BE2C (cell line): Measurements from ENCODE around the gene ABHD15.

ENCODE experiments used
- DNase-seq: peaks from one replicate; pipeline ENCODE4 v3.0.0-alpha.2; 2020
- H3K27me3 ChIP-seq: fragments of 250-450 bp; sonication (Bioruptor Pico); 2 replicates; pipeline ENCODE4 v1.5.1; 2020; ENCODE audit warnings: mild to moderate bottlenecking
- H3K36me3 ChIP-seq: fragments of 250-450 bp; sonication (Bioruptor Pico); 2 replicates; pipeline ENCODE4 v1.5.1; 2020; ENCODE audit warnings: mild to moderate bottlenecking
- H3K4me1 ChIP-seq: fragments of 250-450 bp; sonication (Bioruptor Pico); 2 replicates; pipeline ENCODE4 v1.5.1; 2020
- H3K4me3 ChIP-seq: 2 replicates; pipeline ENCODE4 v1.5.1; 2011; ENCODE audit warnings: low read depth, low read length
- H3K9me3 ChIP-seq: fragments of 250-450 bp; sonication (Bioruptor Pico); 2 replicates; pipeline ENCODE4 v1.5.1; 2020
- TF ChIP-seq, protein P1 (sequence below): IDR thresholded peaks from 2 replicates; pipeline ENCODE4 v1.5.1; 2012; ENCODE audit warnings: mild to moderate bottlenecking, low read depth, low read length

ABHD15 gene

GRCh38 chr17:29607557-29608195 is 40.8 kb upstream of the ABHD15 start:
- Histone ChIP-seq H3K9me3 (no peaks in the 10 kb centered on the region), H3K4me1 (no peaks in the 10 kb centered on the region), H3K27me3 (no peaks in the 10 kb centered on the region), H3K36me3 (peaks cover under 1% of the 10 kb centered on the region), H3K4me3 (no peak overlapping the region)
- TF ChIP-seq, protein P1, sequence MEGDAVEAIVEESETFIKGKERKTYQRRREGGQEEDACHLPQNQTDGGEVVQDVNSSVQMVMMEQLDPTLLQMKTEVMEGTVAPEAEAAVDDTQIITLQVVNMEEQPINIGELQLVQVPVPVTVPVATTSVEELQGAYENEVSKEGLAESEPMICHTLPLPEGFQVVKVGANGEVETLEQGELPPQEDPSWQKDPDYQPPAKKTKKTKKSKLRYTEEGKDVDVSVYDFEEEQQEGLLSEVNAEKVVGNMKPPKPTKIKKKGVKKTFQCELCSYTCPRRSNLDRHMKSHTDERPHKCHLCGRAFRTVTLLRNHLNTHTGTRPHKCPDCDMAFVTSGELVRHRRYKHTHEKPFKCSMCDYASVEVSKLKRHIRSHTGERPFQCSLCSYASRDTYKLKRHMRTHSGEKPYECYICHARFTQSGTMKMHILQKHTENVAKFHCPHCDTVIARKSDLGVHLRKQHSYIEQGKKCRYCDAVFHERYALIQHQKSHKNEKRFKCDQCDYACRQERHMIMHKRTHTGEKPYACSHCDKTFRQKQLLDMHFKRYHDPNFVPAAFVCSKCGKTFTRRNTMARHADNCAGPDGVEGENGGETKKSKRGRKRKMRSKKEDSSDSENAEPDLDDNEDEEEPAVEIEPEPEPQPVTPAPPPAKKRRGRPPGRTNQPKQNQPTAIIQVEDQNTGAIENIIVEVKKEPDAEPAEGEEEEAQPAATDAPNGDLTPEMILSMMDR, result no peak
- DNase-seq, result no peak

GRCh38 chr17:29603109-29603674 is 36.4 kb upstream of the ABHD15 start:
- Histone ChIP-seq H3K4me3 (no peak overlapping the region), H3K4me1 (no peaks in the 10 kb centered on the region), H3K27me3 (no peaks in the 10 kb centered on the region), H3K36me3 (no peaks in the 10 kb centered on the region), H3K9me3 (no peaks in the 10 kb centered on the region)
- DNase-seq, result no peak
- TF ChIP-seq, protein P1, result no peak

- no peaks in the 10 kb centered on the region for H3K36me3 ChIP-seq
- H3K4me3 ChIP-seq, result no peak overlapping the region
- TF ChIP-seq, protein P1, result no peak
- H3K9me3 ChIP-seq, result no peaks in the 10 kb centered on the region
- H3K27me3 ChIP-seq, result no peaks in the 10 kb centered on the region
- peak; percentile 67 for DNase-seq
- peaks cover 10% of the 10 kb centered on the region for H3K4me1 ChIP-seq
Measured at GRCh38 chr17:29597361-29598172, 30.7 kb upstream of the ABHD15 start.

GRCh38 chr17:29596811-29597210 is 30.0 kb upstream of the ABHD15 start:
- TF ChIP-seq, protein P1, result no peak
- H3K27me3 ChIP-seq, result no peaks in the 10 kb centered on the region
- H3K9me3 ChIP-seq, result no peaks in the 10 kb centered on the region
- H3K36me3 ChIP-seq, result no peaks in the 10 kb centered on the region
- no peak overlapping the region for H3K4me3 ChIP-seq
- no peak for DNase-seq
- H3K4me1 ChIP-seq, result peaks cover 17% of the 10 kb centered on the region

GRCh38 chr17:29595943-29596774 is 29.3 kb upstream of the ABHD15 start:
- Histone ChIP-seq H3K27me3 (no peaks in the 10 kb centered on the region), H3K9me3 (no peaks in the 10 kb centered on the region), H3K36me3 (no peaks in the 10 kb centered on the region), H3K4me3 (no peak overlapping the region; the same call in 1 of the 2 replicates), H3K4me1 (peaks cover 17% of the 10 kb centered on the region)
- no peak for DNase-seq
- TF ChIP-seq, protein P1, result no peak
